Bronchial epithelial cell (primary cell): ENCODE data around the gene WDR6. TPM values are rescaled to one million over a fixed set of nuclear protein-coding genes. Genes with fewer than 3 reads are reported as not detected.

Source experiments
- DNase-seq: peaks from one replicate; pipeline ENCODE4 v3.0.0-alpha.2; 2010; ENCODE audit warnings: low read depth
- FAIRE-seq: peaks from 2 replicates; lab custom pipeline; 2011; peaks lifted over from hg19 to GRCh38; lab: Jason Lieb, UNC
- H3K27me3 ChIP-seq: 2 replicates; pipeline ENCODE4 v1.5.1; 2011; ENCODE audit warnings: low read length; ENCODE audit not compliant: control insufficient read depth, insufficient read depth
- H3K36me3 ChIP-seq: 2 replicates; pipeline ENCODE4 v1.5.1; 2011; ENCODE audit warnings: low read length; ENCODE audit not compliant: control insufficient read depth, insufficient read depth
- H3K4me3 ChIP-seq: 2 replicates; pipeline ENCODE4 v1.5.1; 2011; ENCODE audit warnings: mild to moderate bottlenecking, low read depth, low read length, control low read depth
- total RNA-seq: library from RNA; depleted of rRNA; stranded (reverse); fragments of >200 nt; gene quantifications from 2 replicates; pipeline ENCODE4 v1.2.1, GENCODE V29; 2014
- TF ChIP-seq, protein P1 (sequence below): IDR thresholded peaks from 2 replicates; pipeline ENCODE4 v1.5.1; 2011; ENCODE audit warnings: mild to moderate bottlenecking, moderate library complexity, low read length, control low read depth, inconsistent platforms; ENCODE audit not compliant: insufficient read depth, severe bottlenecking

The WDR6 gene
- total RNA-seq, 1 donor from 2014 or later, result 61.1 TPM

DNA sequence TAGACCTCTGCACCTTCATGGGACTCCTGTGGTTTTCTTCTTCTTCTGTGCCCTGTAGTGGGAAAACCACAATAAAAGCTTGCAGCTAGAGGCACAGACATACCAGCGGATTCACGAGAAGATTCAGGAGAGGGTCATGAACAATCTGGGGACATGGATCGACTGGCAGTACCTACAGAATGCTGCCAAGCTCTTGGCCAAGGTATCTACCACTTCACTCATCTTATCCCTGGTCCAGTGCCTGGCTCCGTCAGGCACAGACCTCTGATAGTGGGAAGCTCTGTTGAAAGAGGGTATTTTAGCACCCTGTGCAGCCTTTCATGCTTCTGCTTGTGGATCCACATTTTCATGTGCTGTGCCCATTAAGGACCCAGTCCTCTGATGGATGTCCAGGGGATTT is 26.9 kb upstream of the WDR6 start:
- TF ChIP-seq, protein P1, sequence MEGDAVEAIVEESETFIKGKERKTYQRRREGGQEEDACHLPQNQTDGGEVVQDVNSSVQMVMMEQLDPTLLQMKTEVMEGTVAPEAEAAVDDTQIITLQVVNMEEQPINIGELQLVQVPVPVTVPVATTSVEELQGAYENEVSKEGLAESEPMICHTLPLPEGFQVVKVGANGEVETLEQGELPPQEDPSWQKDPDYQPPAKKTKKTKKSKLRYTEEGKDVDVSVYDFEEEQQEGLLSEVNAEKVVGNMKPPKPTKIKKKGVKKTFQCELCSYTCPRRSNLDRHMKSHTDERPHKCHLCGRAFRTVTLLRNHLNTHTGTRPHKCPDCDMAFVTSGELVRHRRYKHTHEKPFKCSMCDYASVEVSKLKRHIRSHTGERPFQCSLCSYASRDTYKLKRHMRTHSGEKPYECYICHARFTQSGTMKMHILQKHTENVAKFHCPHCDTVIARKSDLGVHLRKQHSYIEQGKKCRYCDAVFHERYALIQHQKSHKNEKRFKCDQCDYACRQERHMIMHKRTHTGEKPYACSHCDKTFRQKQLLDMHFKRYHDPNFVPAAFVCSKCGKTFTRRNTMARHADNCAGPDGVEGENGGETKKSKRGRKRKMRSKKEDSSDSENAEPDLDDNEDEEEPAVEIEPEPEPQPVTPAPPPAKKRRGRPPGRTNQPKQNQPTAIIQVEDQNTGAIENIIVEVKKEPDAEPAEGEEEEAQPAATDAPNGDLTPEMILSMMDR, result no peak
- H3K36me3 ChIP-seq, result peaks cover 27% of the 10 kb centered on the region
- DNase-seq, result no peak
- no peak overlapping the region for H3K4me3 ChIP-seq
- peak; percentile 91 for FAIRE-seq
- no peaks in the 10 kb centered on the region for H3K27me3 ChIP-seq

DNA sequence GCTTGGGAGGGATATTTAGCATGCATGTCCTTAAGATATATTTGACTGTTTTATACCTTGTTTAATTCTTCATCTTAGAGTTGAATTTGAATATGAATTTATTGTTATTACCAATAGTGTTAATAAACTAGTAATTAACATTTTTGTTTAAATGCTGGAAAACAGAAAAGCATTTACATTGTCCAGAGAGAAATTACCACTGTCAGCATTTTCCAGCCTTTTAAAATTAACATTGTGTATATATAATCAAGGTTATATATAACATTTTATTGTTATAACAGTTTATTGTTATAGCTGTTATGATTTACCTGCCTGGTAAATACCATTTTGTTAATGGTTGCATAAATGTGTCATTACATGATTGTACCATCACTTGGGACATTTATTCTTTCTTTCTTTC is 25.2 kb upstream of the WDR6 start:
- peaks cover 24% of the 10 kb centered on the region for H3K36me3 ChIP-seq
- FAIRE-seq, result no peak
- TF ChIP-seq, protein P1, result no peak

DNA sequence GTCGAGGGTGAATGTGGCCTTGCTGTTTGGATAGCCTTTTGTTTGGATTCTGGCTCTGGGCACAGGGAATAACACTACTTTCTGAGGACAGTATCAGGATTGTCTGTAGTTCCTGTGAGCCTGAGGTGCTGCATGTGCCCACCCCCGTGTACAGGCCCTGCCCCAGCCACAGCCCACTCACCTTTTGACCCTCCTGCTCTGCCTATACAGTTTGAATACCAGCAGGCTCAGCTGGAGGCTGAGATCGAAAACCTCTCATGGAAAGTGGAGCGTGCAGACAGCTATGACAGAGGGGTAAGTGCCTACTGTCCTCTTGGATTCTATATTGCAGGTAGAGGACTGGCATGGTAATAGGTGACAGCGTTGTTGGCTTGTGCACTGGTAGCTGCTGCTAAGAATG is 24.5 kb upstream of the WDR6 start:
- TF ChIP-seq, protein P1, result no peak
- Histone ChIP-seq H3K4me3 (no peak overlapping the region), H3K27me3 (no peaks in the 10 kb centered on the region), H3K36me3 (peaks cover 24% of the 10 kb centered on the region)
- DNase-seq, result no peak
- peak; percentile 13 for FAIRE-seq

More for the DNA sequence above, 25.2 kb upstream of the WDR6 start:
- no peak for DNase-seq
- H3K27me3 ChIP-seq, result no peaks in the 10 kb centered on the region
- no peak overlapping the region for H3K4me3 ChIP-seq

DNA sequence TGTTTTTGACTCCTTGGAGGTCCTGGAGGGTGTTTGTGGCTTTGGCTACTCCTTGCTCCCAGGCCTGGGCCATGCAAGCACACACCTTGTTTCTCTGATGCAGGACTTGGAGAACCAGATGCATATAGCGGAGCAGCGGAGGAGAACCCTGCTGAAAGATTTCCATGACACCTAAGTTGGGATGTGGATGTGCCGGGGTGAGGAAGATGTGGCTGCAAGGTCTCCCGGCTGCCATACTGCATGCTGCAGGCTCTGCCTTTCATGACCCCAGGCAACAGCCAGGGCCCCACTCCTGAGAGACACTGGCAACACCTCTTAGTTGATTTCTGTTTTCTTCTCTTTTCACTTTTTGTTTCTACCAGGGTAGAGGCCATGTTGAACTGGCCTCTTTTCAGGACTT is 24.1 kb upstream of the WDR6 start:
- Histone ChIP-seq H3K36me3 (peaks cover 24% of the 10 kb centered on the region), H3K4me3 (no peak overlapping the region), H3K27me3 (no peaks in the 10 kb centered on the region)
- DNase-seq, result no peak
- TF ChIP-seq, protein P1, result no peak
- no peak for FAIRE-seq

DNA sequence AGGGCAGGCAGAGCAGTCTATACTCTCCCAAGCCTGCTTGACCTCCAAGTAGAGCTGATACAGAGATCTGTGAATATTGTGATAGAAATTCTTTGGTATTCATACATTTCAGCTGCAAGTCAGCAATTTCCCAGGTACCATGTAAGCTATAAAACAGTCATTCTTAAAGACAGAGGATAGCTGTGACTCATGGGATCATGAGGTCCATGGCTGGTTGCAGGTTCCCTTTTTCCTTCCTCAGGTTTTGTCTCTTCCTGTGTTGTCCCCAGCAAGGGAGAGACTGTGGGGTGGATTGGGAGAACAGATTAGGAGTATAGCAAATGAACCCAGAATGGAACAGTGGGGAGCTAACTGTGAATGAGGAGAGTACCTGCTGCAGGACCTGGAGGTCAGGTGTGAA is 22.5 kb upstream of the WDR6 start:
- H3K36me3 ChIP-seq, result peaks cover 17% of the 10 kb centered on the region

More for the DNA sequence above, 22.5 kb upstream of the WDR6 start:
- peak; percentile 45 for DNase-seq
- TF ChIP-seq, protein P1, result no peak
- no peak for FAIRE-seq
- Histone ChIP-seq H3K27me3 (no peaks in the 10 kb centered on the region), H3K4me3 (no peak overlapping the region)
